Endothelial cell of umbilical vein (primary cell): ENCODE data around the gene GBF1. TPM values are rescaled to one million over a fixed set of nuclear protein-coding genes. Genes with fewer than 3 reads are reported as not detected.

Experiments
- BruUV-seq: library from RNA; stranded (reverse); fragments of 400-500 nt; replicated peaks from 2 replicates; lab custom pipeline; 2021; lab: Mats Ljungman, UMichigan
- CTCF ChIA-PET: fragments of 300-600, 350-600 bp; sonication (Branson Sonifier 250); formaldehyde crosslinking; loops from one replicate; lab custom pipeline; 2021; ENCODE audit warnings: antibody characterized with exemption, inconsistent platforms; lab: Charles Lee
- POLR2A ChIA-PET: fragments of 300-600, 350-600 bp; sonication (Branson Sonifier 250); formaldehyde crosslinking; loops from one replicate; lab custom pipeline; 2021; ENCODE audit warnings: antibody characterized with exemption, inconsistent platforms; lab: Charles Lee
- DNase-seq: peaks from one replicate; pipeline ENCODE4 v3.0.0-alpha.2; 2011; ENCODE audit warnings: low read depth, low spot score
- FAIRE-seq: peaks from 2 replicates; lab custom pipeline; 2011; peaks lifted over from hg19 to GRCh38; lab: Jason Lieb, UNC
- H2AFZ ChIP-seq: 2 replicates; pipeline ENCODE4 v1.6.0; 2012; ENCODE audit warnings: low read depth, low read length, control low read depth, inconsistent platforms
- H3K27ac ChIP-seq: 2 replicates; pipeline ENCODE4 v1.5.1; 2011; ENCODE audit warnings: low read depth, mild to moderate bottlenecking, control low read depth, low read length, moderate library complexity; ENCODE audit not compliant: insufficient read depth
- H3K27me3 ChIP-seq, 2 experiments: 2 replicates each; pipeline versions ENCODE4 v1.6.0 to v1.6.1; 2011; ENCODE audit warnings: low read length in 2 of 2, mixed read lengths in 1 of 2; ENCODE audit not compliant: control insufficient read depth in 2 of 2, insufficient read depth in 2 of 2
- H3K36me3 ChIP-seq, 2 experiments: 2 replicates in 1 of 2; 3 replicates in 1 of 2; pipeline ENCODE4 v1.5.1; 2011; ENCODE audit warnings: low read length in 2 of 2, mild to moderate bottlenecking in 1 of 2, moderate library complexity in 1 of 2; ENCODE audit not compliant: control insufficient read depth in 2 of 2, insufficient read depth in 2 of 2; ENCODE audit errors: extremely low read depth in 1 of 2
- H3K4me1 ChIP-seq: 3 replicates; pipeline ENCODE4 v1.5.1; 2011; ENCODE audit warnings: mild to moderate bottlenecking, low read length; ENCODE audit not compliant: control insufficient read depth, insufficient read depth; ENCODE audit errors: extremely low read depth
- H3K4me2 ChIP-seq: 2 replicates; pipeline ENCODE4 v1.6.1; 2011; ENCODE audit warnings: low read length, control low read depth, mixed read lengths; ENCODE audit not compliant: insufficient read depth
- H3K4me3 ChIP-seq, 3 experiments: fragments of 200-600 bp in 1 of 3; sonication (generic), shearing (Covaris generic) in 1 of 3; replicated peaks in 1 of 3; 2 replicates each; pipeline ENCODE4 v1.5.1; 2011 to 2016; ENCODE audit warnings: control low read depth in 3 of 3, low read length in 3 of 3, mild to moderate bottlenecking in 2 of 3, inconsistent platforms in 1 of 3, low read depth in 1 of 3, moderate library complexity in 1 of 3; ENCODE audit not compliant: insufficient read depth in 1 of 3
- H3K79me2 ChIP-seq: 2 replicates; pipeline ENCODE4 v1.6.0; 2012; ENCODE audit warnings: low read length, inconsistent platforms; ENCODE audit not compliant: control insufficient read depth, insufficient read depth
- H3K9ac ChIP-seq: replicated peaks from 2 replicates; pipeline ENCODE3; 2011; ENCODE audit warnings: low read length, control low read depth; ENCODE audit not compliant: insufficient read depth; ENCODE audit errors: extremely low read depth
- H3K9me1 ChIP-seq: replicated peaks from 3 replicates; pipeline ENCODE4 v1.6.0; 2011; ENCODE audit warnings: mild to moderate bottlenecking, low read length; ENCODE audit not compliant: control insufficient read depth, insufficient read depth; ENCODE audit errors: extremely low read depth
- H3K9me3 ChIP-seq: replicated peaks from 2 replicates; pipeline ENCODE4 v1.5.1; 2012; ENCODE audit warnings: low read length, inconsistent platforms; ENCODE audit not compliant: control insufficient read depth, insufficient read depth
- H4K20me1 ChIP-seq: replicated peaks from 2 replicates; pipeline ENCODE3; 2011; ENCODE audit warnings: mild to moderate bottlenecking, low read length; ENCODE audit not compliant: control insufficient read depth, insufficient read depth; ENCODE audit errors: extremely low read depth
- EZH2 ChIP-seq: IDR thresholded peaks from 2 replicates; pipeline ENCODE4 v1.6.1; 2012; ENCODE audit warnings: borderline replicate concordance, low read depth, mild to moderate bottlenecking, moderate library complexity, low read length, inconsistent platforms; ENCODE audit not compliant: severe bottlenecking
- FOS ChIP-seq: IDR thresholded peaks from 2 replicates; pipeline ENCODE4 v1.6.1; 2011; ENCODE audit warnings: mild to moderate bottlenecking, low read length, moderate library complexity, borderline replicate concordance; ENCODE audit not compliant: insufficient read depth
- GATA2 ChIP-seq: IDR thresholded peaks from 2 replicates; pipeline ENCODE4 v1.7.0; 2011; ENCODE audit warnings: low read depth, mild to moderate bottlenecking, moderate library complexity, mixed read lengths, low read length; ENCODE audit not compliant: insufficient read length, insufficient read depth
- JUN ChIP-seq: IDR thresholded peaks from 2 replicates; pipeline ENCODE4 v1.6.1; 2011; ENCODE audit warnings: borderline replicate concordance, low read depth; ENCODE audit not compliant: insufficient read length, insufficient read depth
- MYC ChIP-seq: IDR thresholded peaks from one replicate; pipeline ENCODE4 v1.6.1; 2011; ENCODE audit warnings: mild to moderate bottlenecking, low read depth, low read length
- POLR2A ChIP-seq: IDR thresholded peaks from 2 replicates; pipeline ENCODE4 v1.6.1; 2012; ENCODE audit warnings: low read depth, mild to moderate bottlenecking, control low read depth, low read length
- POLR2AphosphoS5 ChIP-seq: IDR thresholded peaks from 2 replicates; pipeline ENCODE4 v1.6.1; 2012; ENCODE audit warnings: low read depth, mild to moderate bottlenecking, control low read depth, low read length, moderate library complexity; ENCODE audit not compliant: insufficient read depth
- dilution Hi-C: fragments of 300-500 bp; cut with MboI; formaldehyde crosslinking; loops from one replicate; pipeline ENCODE4 v1.15.0; 2019; ENCODE audit warnings: low sequenced_read_pairs; ENCODE audit not compliant: extremely low pct_ligation_motif_present
- intact Hi-C: fragments of 100-400 bp; cut with micrococcal nuclease; formaldehyde crosslinking; loops from one replicate; pipeline ENCODE4 v1.10.0; 2022
- polyA plus RNA-seq, 4 experiments: library from polyadenylated mRNA; depleted of rRNA in 3 of 4; stranded (reverse) in 3 of 4; unstranded in 1 of 4; fragments of >200 nt; gene quantifications; 2 replicates each; pipeline versions ENCODE4 v1.2.1 to v1.2.3, GENCODE V29; 2011 to 2012; ENCODE audit warnings: missing spikeins in 1 of 4
- total RNA-seq: library from RNA; stranded (reverse); gene quantifications from 2 replicates; pipeline ENCODE4 v1.2.3, GENCODE V29; 2021
- TF ChIP-seq, protein P1 (sequence below), 2 donors: IDR thresholded peaks; 1 replicate in 1 of 2; 2 replicates in 1 of 2; pipeline ENCODE4 v1.5.1; 2011; ENCODE audit warnings: low read length in 2 of 2, mild to moderate bottlenecking in 2 of 2, moderate library complexity in 2 of 2, control low read depth in 1 of 2, inconsistent platforms in 1 of 2, low read depth in 1 of 2; ENCODE audit not compliant: insufficient read depth in 1 of 2; ENCODE audit errors: extremely low read depth in 1 of 2
- TF ChIP-seq, protein P2 (sequence below): IDR thresholded peaks from 2 replicates; pipeline ENCODE4 v1.6.1; 2011; ENCODE audit not compliant: insufficient read depth, insufficient read length

The GBF1 gene
- total and polyA plus RNA-seq, 2 donors (not counting 3 experiments of a cell fraction or from before 2014, with no cell fraction given) = 26.0 to 49.7 TPM

DNA sequence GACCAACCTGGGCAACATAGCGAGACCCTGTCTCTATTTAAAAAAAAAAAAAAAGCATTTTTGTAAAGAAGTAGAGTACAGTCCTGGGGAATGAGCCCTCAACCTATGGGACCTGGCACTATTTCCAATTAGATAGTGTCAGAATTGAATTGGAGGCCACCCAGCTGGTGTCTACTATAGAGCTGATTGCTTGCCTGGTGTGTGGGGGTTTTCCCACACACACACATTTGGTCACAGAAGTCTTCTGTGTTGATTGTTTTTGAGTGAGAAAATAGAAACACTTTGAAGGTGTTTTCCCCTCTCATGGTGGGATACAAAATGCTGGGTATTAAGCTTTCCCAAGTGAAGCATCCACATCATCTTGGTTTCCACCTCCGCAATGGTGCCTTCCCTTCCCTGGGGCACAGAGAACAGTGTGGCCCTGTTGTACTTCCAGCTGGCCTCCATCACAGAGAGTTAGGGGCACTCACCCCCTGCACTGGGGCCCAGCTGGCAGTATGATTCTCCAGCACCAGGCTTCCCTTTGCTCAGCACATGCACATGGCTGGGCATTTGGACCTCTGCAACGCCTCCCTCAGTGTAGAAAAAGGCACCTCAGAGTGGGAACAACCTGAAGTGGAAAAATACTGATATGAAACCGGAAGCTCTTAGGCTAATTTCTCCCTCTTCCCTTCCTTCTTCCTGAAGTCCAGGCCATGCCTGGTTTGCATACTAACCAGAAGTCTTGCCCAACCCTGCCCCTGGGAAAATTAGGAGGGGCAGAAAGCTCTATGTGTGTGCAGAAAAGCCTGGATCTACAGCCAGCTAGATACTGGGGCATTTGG lies 139.5 kb downstream of the GBF1 start:
- no peak for FAIRE-seq
- intact Hi-C loops = no loop called here

DNA sequence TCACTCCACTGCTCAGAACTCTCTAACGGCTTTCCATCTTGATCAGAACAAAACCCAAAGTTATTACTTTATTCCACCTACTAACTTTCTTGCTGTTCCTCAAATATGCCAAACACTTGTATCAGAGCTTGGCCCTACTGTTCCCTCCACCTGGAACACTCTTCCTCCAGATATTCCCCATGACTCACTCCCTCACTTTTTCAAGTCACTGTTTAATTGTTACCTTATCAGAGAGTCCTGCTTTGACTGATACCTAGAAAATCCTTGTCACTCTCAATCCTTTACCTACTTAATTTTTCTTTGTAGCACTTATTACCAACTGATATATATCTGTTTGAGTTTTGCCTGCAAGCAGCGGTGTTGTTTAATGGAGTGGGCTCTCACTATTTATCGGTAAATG lies 144.6 kb downstream of the GBF1 start:
- Histone ChIP-seq H3K9me1 (no peaks in the 10 kb centered on the region), H3K27me3 (peaks cover 6% of the 10 kb centered on the region in 2 experiments), H3K4me2 (no peak overlapping the region), H4K20me1 (no peaks in the 10 kb centered on the region), H3K27ac (no peak overlapping the region), H2AFZ (no peak overlapping the region), H3K79me2 (no peaks in the 10 kb centered on the region), H3K36me3 (no peaks in the 10 kb centered on the region), H3K4me1 (peaks cover 7% of the 10 kb centered on the region), H3K4me3 (no peak overlapping the region), H3K9me3 (no peaks in the 10 kb centered on the region), H3K9ac (no peak overlapping the region)
- FAIRE-seq (no peak), DNase-seq (no peak)
- TF ChIP-seq JUN (no peak), FOS (no peak), POLR2AphosphoS5 (no peak), GATA2 (no peak), MYC (no peak), POLR2A (no peak), EZH2 (no peak)
- TF ChIP-seq, protein P1, sequence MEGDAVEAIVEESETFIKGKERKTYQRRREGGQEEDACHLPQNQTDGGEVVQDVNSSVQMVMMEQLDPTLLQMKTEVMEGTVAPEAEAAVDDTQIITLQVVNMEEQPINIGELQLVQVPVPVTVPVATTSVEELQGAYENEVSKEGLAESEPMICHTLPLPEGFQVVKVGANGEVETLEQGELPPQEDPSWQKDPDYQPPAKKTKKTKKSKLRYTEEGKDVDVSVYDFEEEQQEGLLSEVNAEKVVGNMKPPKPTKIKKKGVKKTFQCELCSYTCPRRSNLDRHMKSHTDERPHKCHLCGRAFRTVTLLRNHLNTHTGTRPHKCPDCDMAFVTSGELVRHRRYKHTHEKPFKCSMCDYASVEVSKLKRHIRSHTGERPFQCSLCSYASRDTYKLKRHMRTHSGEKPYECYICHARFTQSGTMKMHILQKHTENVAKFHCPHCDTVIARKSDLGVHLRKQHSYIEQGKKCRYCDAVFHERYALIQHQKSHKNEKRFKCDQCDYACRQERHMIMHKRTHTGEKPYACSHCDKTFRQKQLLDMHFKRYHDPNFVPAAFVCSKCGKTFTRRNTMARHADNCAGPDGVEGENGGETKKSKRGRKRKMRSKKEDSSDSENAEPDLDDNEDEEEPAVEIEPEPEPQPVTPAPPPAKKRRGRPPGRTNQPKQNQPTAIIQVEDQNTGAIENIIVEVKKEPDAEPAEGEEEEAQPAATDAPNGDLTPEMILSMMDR (IDR thresholded peaks at IDR 0.05; ENCODE audit: extremely low read depth in 1 of 2, insufficient read depth in 1 of 2, low read depth in 1 of 2, low read length in 2 of 2) = no peak
- TF ChIP-seq, protein P2, sequence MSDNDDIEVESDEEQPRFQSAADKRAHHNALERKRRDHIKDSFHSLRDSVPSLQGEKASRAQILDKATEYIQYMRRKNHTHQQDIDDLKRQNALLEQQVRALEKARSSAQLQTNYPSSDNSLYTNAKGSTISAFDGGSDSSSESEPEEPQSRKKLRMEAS = no peak
- dilution Hi-C loops (no loop called here), intact Hi-C loops (no loop called here)
- CTCF ChIA-PET = interaction anchor here (1.5 to 1.7 kb wide), 3 partner anchors 9 to 190 kb away, joined by 3 to 6 read pairs (median 5); no protein-coding TSS in a partner anchor
- POLR2A ChIA-PET = interaction anchor here (0.7 kb wide), 1 partner anchor 203 kb away, joined by 5 read pairs; no protein-coding TSS in a partner anchor
- no TSS peak for BruUV-seq

More for the DNA sequence above, 139.5 kb downstream of the GBF1 start:
- TF ChIP-seq FOS = no peak
- no peak for TF ChIP-seq GATA2
- no peak for TF ChIP-seq MYC
- TF ChIP-seq JUN = no peak
- Histone ChIP-seq H3K9me1 (no peaks in the 10 kb centered on the region), H4K20me1 (no peaks in the 10 kb centered on the region), H3K9ac (no peak overlapping the region), H3K27me3 (no peaks in the 10 kb centered on the region), H3K36me3 (peaks cover 3 to 19% of the 10 kb centered on the region in 2 experiments), H3K27ac (no peak overlapping the region), H3K9me3 (no peaks in the 10 kb centered on the region), H3K4me2 (no peak overlapping the region), H3K4me3 (no peak overlapping the region), H2AFZ (no peak overlapping the region), H3K4me1 (no peaks in the 10 kb centered on the region), H3K79me2 (no peaks in the 10 kb centered on the region)
- no peak for DNase-seq
- no TSS peak for BruUV-seq
- ChIA-PET CTCF (interaction anchor here (0.5 to 5.0 kb wide), 18 partner anchors 10 to 215 kb away, joined by 3 to 30 read pairs (median 6); partner anchors contain the start of gene NFKB2), POLR2A (no interaction called here)
- dilution Hi-C loops = no loop called here
